DMS153 (cell line): ENCODE data around the gene MED23.

Experiments
- DNase-seq: peaks from one replicate; lab custom pipeline; 2025; lab: John Stamatoyannopoulos, UW

The MED23 gene

GRCh38 chr6:131641554-131641953 lies 13.5 kb upstream of the MED23 start:
- no peak for DNase-seq

DNA sequence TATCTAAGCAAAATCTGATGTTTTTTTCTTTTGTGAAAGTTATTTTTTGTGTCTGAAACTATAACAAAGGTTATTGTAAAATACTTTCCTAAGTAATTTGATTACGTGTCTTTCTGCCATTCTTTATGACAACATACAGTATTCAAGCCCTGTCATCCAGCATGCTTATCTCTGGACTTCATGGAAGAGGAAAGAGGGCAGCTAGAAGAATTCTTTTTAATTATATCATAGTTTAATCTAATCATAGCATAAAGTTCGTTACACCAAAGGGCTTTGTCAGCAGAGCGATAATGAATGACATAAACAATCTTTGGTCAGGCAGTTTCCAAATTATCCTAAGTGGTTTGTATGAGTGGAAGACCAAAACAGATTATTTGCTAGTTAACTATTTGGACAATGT lies 12.5 kb upstream of the MED23 start:
- DNase-seq = no peak

DNA sequence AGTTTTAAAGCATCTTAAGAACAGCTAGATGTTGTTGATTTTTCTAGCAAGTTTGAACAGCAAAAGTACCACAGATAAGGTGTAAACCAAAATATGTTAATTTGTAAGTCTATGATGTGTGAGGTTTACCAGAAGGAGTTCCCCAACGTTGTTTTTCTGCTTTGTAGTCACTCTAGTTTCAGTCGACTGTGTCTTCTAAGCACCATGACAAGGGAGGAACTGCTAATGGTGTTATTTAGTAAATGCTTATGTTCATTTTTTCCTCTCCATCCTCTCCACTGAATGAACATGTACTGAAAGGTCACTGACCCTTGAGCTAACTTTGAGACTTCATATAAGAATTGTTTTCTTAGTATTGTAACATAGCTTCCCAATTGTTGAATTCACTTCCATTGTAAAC lies 12.1 kb upstream of the MED23 start:
- DNase-seq = no peak

- DNase-seq = no peak
Measured at GRCh38 chr6:131638013-131638412, 10.0 kb upstream of the MED23 start.

- DNase-seq = no peak
Measured at GRCh38 chr6:131636880-131637792, 9.1 kb upstream of the MED23 start, which contains the start of gene ENPP3. Gene ENPP3, plus strand, starts transcription at chr6:131637302. Its CDS starts 83 bp downstream, at chr6:131637385.

- no peak for DNase-seq
Measured at GRCh38 chr6:131635384-131636340, 7.6 kb upstream of the MED23 start.

GRCh38 chr6:131631625-131632289 lies 3.7 kb upstream of the MED23 start:
- DNase-seq = no peak

GRCh38 chr6:131629651-131630050 lies 1.6 kb upstream of the MED23 start:
- no peak for DNase-seq

- no peak for DNase-seq
Measured at GRCh38 chr6:131628726-131629125, 684 bp upstream of the MED23 start.

DNA sequence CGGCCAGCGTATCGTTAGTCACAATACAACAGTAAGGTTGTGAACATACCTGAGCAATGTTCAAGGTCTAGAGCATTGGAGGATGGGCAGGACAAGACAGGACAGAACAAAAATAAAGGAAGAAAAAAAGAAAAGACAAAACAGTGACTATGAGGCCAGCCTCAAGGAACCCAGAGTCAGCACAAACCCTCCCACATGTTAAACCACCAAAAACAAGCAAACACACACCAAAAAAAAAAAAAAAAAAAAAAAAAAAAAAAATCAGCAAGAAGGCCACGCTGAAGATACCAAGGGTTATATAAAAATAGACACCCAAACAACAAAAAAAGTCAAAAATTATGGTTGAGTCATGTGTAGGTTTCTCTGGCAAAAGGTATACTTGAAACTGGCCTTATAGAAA lies 12.8 kb downstream of the MED23 start:
- no peak for DNase-seq

GRCh38 chr6:131613296-131613925 lies 14.6 kb downstream of the MED23 start:
- DNase-seq = no peak

DNA sequence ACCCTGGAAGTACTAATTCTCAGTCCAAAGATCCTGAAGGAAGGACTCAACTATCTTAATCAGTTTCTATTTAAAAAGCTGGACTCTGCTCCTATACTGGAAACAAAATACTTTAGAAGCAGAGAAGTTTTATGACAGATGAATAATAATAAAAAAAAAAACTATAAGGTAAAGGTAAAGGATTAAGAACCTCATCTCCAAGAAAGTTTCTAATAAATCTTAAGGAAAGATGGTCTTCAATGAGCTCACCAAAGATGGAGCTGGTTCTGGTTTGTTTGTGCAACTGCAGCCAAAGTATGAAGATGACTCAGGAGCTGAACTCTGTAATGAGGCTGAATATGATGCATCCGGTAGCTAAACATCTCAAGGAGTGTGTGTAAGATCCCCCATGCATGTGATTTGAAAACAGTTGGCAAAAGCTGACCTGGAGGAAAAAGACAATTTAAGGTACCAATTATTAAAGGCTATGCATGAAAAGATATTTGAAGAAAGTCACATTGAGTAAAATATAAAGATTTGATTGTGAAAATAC lies 25.2 kb downstream of the MED23 start:
- DNase-seq = no peak

DNA sequence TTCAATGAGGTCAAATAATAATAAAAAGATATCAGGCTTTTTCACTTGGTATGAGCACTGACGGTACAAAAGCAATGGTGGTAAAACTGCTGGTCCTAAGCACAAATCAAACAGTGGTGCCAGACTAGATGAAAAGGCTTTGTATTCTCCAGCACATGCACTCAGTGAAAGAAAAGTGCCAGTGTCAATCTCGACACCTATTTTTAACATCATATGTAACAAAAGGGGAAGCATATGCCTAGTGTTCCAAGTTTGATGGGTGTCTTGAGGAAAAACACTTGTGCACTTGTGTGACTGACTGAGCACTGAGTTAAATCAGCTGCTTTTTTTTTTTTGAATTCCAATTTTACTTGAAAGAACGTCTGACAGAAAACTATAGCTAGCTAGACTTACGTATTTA lies 27.3 kb downstream of the MED23 start:
- DNase-seq = no peak

DNA sequence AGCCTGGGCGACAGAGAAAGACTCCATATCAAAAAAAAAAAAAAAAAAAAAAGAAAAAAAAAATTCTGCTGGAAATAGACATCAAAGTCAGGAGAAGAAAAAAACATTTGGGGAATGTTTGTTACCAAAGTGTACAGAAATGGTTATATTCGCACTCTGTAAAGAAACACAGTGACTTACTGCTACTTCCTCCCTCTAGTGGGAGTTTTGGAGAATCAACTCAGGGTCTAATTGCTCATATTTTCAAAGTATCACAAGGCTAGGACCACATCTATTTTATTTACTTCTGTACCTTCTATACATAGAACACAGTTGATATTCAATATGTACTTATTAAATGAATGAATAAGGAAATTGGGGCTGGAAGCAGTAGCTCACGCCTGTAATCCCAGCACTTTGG lies 30.6 kb downstream of the MED23 start:
- no peak for DNase-seq

DNA sequence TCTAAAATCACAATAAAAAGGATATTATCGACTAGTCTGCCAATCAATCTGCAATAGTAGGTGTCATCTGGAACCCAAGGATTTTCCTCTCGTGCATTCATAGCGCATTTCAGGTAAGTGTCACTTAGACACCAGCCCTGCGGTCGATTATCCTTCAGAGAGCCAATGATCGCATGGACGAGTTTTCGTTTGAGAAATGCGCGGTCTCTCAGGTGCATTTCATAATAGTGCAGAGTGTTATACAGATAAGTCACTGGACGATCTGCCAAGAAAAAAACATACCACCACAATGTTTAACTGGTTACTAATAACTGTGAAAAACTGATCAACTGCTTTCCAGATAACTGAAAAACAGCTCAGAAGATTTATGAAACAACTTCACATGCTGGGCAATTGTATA lies 34.0 kb downstream of the MED23 start:
- DNase-seq = no peak

DNA sequence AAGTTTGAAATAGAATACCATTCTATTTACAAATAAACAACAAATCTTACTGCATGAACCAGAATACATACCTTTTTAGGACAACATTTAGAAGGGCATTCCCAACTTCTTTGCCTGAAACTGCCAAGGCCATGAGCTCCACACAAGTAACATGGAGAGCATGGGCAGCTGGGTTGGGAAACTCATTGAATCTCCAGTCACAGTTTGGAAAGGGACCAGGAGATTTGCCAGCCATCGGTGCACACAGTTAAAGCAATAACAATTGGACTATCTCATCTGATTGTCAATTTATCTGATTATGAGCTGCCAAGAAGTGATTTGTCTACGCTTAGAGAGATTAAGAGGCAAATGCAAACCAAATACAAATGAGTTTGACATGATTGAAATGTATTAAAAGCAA lies 35.1 kb downstream of the MED23 start:
- no peak for DNase-seq

DNA sequence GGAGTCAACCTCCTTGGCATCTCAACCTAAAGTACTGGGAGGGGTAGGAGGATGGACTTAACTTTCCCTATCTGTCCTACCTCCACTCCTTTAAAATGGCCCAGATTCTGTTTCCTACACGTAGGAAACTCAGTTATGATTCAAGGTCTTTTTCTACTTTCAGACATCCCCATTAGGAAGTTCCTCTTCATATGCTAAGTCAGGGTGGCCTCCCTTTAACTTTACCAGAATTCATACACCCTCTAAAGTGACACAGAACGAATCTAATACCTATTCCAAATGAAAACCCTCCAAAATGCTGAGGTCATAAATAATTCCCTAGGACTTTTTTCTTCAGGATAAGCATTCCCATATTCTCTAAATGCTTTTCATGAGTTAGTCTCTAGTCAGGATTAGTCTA lies 39.4 kb downstream of the MED23 start:
- DNase-seq = no peak

DNA sequence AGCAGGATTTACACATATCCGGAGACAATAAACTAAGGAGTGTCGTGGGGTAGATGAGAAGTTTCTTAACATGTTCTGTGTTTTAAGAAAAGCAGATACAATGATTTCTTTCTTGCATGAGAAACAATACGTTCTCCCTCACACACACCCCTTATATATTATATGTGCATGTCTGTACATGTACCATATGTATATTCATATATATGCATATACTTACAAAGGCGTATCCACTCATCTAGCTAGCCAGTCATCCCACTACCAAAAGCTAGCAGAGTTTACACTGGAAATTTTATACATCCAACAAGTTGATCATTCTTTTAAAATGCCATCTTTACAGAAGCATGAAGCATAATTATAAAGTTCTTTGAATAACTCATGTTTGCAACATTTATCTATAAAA lies 40.1 kb downstream of the MED23 start:
- no peak for DNase-seq

DNA sequence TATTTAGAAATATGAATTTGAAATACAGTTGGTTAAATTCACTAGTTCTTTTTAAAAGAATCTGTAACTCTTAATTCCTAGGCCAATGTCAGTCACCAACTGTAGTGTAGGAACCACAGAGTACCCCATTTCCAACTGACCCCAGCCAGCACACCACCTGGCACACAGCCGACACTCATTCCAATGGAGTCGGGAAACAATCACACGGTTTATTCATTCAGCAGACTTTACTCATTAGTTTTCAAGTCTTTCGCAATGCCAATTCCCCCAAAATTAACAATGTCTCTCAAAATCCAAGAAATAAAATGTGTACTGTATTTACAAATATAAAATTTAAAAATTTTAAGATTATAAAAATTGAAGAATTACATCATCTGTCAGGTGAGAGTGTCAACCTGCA lies 41.5 kb downstream of the MED23 start:
- DNase-seq = no peak

- no peak for DNase-seq
Measured at GRCh38 chr6:131581523-131581922, 46.5 kb downstream of the MED23 start.

DNA sequence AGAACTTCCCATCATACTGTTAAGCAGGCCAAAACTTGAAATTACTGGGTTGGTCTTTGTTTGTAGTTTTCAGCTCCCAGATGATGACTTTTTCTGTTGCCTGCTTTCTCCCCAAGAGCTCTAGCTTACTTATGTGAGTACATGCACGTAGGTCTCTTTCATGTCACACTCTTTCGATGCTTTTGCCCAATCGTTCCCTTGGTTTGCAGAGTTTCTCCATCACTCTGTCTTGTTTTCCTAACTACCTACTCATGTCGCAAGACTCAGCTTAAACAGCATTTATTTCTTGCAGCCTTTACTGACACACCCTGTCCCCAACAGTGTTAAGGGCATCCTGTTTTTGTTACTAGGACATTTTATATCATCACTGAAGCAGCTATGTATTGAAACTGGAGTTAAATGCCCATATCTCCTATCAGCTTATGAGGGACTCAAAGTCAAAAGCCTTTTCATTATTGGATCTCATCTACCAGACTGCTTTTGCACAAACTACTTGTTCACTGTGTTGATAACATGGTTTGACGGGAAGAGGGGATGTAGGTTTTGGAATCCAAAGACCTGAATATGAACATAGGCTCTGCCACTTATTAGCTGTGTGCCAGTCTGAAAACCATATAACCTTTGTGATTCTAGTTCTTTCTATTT lies 52.1 kb downstream of the MED23 start:
- no peak for DNase-seq
